ENCODE data around the gene AFF2. TPM values are rescaled to one million over a fixed set of nuclear protein-coding genes. Genes with fewer than 3 reads are reported as not detected.

Gene AFF2
- total RNA-seq, 1 experiment from 2014 or later = 0.05 TPM

DNA sequence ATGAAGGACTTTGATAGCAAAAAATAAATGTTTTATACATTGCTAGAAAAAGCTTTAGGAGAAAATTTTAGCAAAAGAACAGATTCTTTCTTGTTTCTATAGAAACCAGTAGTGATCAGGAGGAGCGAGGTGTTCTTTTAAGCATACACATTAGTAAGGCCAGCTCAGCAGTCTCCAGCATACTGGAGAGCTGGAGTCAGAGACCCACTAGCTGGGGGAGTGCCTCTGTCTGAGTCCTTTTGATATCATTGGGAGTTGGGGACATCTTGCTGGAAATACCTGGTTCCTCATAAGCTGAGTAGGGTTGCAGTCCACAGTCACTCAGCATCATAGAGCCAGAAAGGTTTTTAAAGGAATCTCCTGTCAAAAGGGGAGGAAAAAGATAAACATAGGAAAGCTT, 67.4 kb downstream of the AFF2 start (continued):
- TF ChIP-seq EZH2phosphoT487 (IDR thresholded peaks at IDR 0.05; ENCODE audit: borderline replicate concordance) (no peak), POLR2AphosphoS5 (IDR thresholded peaks at IDR 0.05; ENCODE audit: low read depth, low read length) (no peak)
- TF ChIP-seq, protein P1, sequence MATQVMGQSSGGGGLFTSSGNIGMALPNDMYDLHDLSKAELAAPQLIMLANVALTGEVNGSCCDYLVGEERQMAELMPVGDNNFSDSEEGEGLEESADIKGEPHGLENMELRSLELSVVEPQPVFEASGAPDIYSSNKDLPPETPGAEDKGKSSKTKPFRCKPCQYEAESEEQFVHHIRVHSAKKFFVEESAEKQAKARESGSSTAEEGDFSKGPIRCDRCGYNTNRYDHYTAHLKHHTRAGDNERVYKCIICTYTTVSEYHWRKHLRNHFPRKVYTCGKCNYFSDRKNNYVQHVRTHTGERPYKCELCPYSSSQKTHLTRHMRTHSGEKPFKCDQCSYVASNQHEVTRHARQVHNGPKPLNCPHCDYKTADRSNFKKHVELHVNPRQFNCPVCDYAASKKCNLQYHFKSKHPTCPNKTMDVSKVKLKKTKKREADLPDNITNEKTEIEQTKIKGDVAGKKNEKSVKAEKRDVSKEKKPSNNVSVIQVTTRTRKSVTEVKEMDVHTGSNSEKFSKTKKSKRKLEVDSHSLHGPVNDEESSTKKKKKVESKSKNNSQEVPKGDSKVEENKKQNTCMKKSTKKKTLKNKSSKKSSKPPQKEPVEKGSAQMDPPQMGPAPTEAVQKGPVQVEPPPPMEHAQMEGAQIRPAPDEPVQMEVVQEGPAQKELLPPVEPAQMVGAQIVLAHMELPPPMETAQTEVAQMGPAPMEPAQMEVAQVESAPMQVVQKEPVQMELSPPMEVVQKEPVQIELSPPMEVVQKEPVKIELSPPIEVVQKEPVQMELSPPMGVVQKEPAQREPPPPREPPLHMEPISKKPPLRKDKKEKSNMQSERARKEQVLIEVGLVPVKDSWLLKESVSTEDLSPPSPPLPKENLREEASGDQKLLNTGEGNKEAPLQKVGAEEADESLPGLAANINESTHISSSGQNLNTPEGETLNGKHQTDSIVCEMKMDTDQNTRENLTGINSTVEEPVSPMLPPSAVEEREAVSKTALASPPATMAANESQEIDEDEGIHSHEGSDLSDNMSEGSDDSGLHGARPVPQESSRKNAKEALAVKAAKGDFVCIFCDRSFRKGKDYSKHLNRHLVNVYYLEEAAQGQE (IDR thresholded peaks at IDR 0.05; ENCODE audit: low read depth) = no peak

DNA sequence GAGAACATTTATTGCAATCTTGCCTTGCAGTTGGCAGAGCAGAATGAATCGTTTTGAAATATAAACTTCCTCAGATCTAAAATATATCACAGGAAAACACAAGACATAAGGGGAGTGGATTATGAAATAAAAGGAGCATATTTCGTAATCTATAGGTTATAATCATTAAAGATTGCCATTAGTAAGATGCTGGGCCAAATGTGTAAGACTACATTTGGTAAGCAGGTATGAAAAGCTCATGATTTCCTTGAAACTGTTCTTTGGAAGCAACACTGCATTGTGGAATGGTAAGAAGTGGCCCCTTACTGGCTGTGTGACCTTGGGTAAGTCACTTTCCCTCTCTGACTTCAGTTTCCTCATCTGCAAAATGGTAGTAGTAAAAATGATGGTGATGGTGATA, 68.3 kb downstream of the AFF2 start:
- no peak overlapping the region for H3K4me2 ChIP-seq (ENCODE audit: low read length)
- CTCF ChIA-PET = no interaction called here

More for the DNA sequence above, 68.3 kb downstream of the AFF2 start:
- Histone ChIP-seq H3K27ac (ENCODE audit: low read depth, low read length) (no peak overlapping the region), H3K36me3 (ENCODE audit: control insufficient read depth in 1 of 2, insufficient read depth in 2 of 2, low read length in 2 of 2) (no peaks in the 10 kb centered on the region), H3K9me3 (ENCODE audit: control insufficient read depth in 1 of 2, insufficient read depth in 1 of 2, low read depth in 1 of 2, low read length in 2 of 2) (no peaks in the 10 kb centered on the region; a peak in 1 of 4 replicates), H3K9me2 (ENCODE audit: insufficient read depth) (no peaks in the 10 kb centered on the region), H3K4me3 (replicated peaks in 1 of 2; ENCODE audit: low read depth in 1 of 2, low read length in 2 of 2) (no peak overlapping the region), H3K79me2 (ENCODE audit: insufficient read depth, low read length) (no peaks in the 10 kb centered on the region), H4K20me1 (ENCODE audit: insufficient read depth) (no peaks in the 10 kb centered on the region), H2AFZ (ENCODE audit: low read depth, low read length, poor library complexity, severe bottlenecking) (no peak overlapping the region), H3K4me1 (ENCODE audit: control insufficient read depth in 1 of 2, insufficient read depth in 2 of 2, low read length in 2 of 2) (no peaks in the 10 kb centered on the region), H3K27me3 (ENCODE audit: insufficient read depth, low read length) (no peaks in the 10 kb centered on the region), H3K9ac (ENCODE audit: low read length) (no peak overlapping the region)
- POLR2A ChIA-PET = no interaction called here
- no peak for TF ChIP-seq ZFX (IDR thresholded peaks at IDR 0.05)
- TF ChIP-seq, protein P1 (IDR thresholded peaks at IDR 0.05; ENCODE audit: low read depth) = no peak
- no peak for TF ChIP-seq TCF7L2 (IDR thresholded peaks at IDR 0.05; ENCODE audit: borderline replicate concordance, extremely low read depth, insufficient read depth, insufficient read length)
- TF ChIP-seq CBX3 (IDR thresholded peaks at IDR 0.05; ENCODE audit: low read depth) = no peak
- TF ChIP-seq SIN3A (IDR thresholded peaks at IDR 0.05; ENCODE audit: low read depth) = no peak
- no TSS peak for BruUV-seq (replicated peaks)
- DNase-seq (ENCODE audit: low read depth, low spot score) = no peak
- intact Hi-C loops (cut with micrococcal nuclease) = no loop called here
- RAD21 ChIA-PET (ENCODE audit: low non-redundant PET in 1 of 2, low total read pairs in 2 of 2, uncharacterized antibody in 2 of 2, unreplicated experiment in 2 of 2) = no interaction called here
- no peak for ATAC-seq

Measured in HCT116 (cell line).